GM10248 (cell line): Measurements from ENCODE around the gene KCNG2.

ENCODE experiments used
- CTCF ChIA-PET: fragments of 300-600 bp; sonication (Branson Sonifier 250); formaldehyde crosslinking; extraction: SDS; loops from one replicate; lab custom pipeline; 2021; ENCODE audit warnings: antibody characterized with exemption; lab: Yijun Ruan, JAX
- POLR2A ChIA-PET: fragments of 350-650 bp; sonication (Branson Sonifier 250); formaldehyde crosslinking; extraction: SDS; loops from one replicate; lab custom pipeline; 2020; ENCODE audit warnings: antibody characterized with exemption; lab: Yijun Ruan, JAX
- DNase-seq: peaks from one replicate; pipeline ENCODE4 v3.0.0; 2012; ENCODE audit errors: extremely low spot score
- TF ChIP-seq, protein P1 (sequence below): IDR thresholded peaks from 2 replicates; pipeline ENCODE4 v1.5.1; 2012; ENCODE audit warnings: mild to moderate bottlenecking, low read depth; ENCODE audit errors: extremely low read depth, missing control alignments, control extremely low read depth

KCNG2 gene

GRCh38 chr18:79794846-79795245, 2.9 kb upstream of the KCNG2 start:
- POLR2A ChIA-PET, result no interaction called here
- no peak for DNase-seq
- TF ChIP-seq, protein P1, sequence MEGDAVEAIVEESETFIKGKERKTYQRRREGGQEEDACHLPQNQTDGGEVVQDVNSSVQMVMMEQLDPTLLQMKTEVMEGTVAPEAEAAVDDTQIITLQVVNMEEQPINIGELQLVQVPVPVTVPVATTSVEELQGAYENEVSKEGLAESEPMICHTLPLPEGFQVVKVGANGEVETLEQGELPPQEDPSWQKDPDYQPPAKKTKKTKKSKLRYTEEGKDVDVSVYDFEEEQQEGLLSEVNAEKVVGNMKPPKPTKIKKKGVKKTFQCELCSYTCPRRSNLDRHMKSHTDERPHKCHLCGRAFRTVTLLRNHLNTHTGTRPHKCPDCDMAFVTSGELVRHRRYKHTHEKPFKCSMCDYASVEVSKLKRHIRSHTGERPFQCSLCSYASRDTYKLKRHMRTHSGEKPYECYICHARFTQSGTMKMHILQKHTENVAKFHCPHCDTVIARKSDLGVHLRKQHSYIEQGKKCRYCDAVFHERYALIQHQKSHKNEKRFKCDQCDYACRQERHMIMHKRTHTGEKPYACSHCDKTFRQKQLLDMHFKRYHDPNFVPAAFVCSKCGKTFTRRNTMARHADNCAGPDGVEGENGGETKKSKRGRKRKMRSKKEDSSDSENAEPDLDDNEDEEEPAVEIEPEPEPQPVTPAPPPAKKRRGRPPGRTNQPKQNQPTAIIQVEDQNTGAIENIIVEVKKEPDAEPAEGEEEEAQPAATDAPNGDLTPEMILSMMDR, result no peak
- CTCF ChIA-PET, result no interaction called here

DNA sequence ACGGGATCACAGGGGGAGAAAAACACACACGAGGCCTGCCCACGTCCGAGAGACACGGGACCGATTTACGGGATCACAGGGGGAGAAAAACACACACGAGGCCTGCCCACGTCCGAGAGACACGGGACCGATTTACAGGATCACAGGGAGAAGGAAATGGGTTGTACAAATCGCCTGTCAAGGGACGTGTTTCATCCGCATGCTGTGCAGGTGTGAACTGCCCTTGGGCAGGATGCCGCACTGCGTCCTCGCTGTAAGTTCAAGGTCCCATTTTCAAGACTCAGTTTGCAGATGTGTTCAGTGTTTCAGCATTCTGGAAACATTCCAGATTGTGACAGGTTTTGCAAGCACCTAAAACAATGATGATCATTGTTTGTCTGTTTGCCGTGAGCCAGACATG, 2.3 kb upstream of the KCNG2 start:
- DNase-seq, result no peak
- ChIA-PET CTCF (no interaction called here), POLR2A (no interaction called here)
- TF ChIP-seq, protein P1, result no peak

GRCh38 chr18:79796016-79796415, 1.7 kb upstream of the KCNG2 start:
- DNase-seq, result no peak
- POLR2A ChIA-PET, result no interaction called here
- TF ChIP-seq, protein P1, result no peak
- CTCF ChIA-PET, result no interaction called here

- ChIA-PET CTCF (no interaction called here), POLR2A (no interaction called here)
- TF ChIP-seq, protein P1, result no peak
- no peak for DNase-seq
Measured at GRCh38 chr18:79796531-79797405, 970 bp upstream of the KCNG2 start.

GRCh38 chr18:79798346-79798998, 734 bp downstream of the KCNG2 start:
- POLR2A ChIA-PET, result no interaction called here
- CTCF ChIA-PET, result interaction anchor here (0.7 to 1.5 kb wide), 2 partner anchors 12 to 330 kb away, joined by 3 read pairs; no protein-coding TSS in a partner anchor
- no peak for DNase-seq
- TF ChIP-seq, protein P1, result no peak

DNA sequence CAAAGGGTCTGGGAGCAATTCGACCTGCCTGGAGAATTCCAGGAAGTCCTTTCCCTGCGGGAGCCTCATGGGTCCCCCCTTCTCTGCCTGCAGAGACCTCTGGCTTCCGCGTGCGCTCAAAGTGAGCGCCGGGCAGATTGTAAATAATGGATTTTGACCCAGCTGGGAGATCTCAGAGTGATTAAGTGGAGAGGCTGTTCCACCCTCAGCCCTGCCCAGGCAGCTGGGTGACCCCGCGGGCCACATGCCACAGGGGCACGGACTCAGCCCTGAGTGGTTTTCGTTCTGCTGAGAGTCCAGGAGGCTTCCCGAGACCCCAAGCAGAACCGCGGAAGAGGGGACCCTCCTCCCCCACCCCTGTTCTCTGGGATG, 1.2 kb downstream of the KCNG2 start:
- DNase-seq, result no peak
- TF ChIP-seq, protein P1, result no peak
- ChIA-PET POLR2A (no interaction called here), CTCF (interaction anchor here (1.5 kb wide), 1 partner anchor 329 kb away, joined by 3 read pairs; no protein-coding TSS in a partner anchor)
